HUES48 (cell line): ENCODE data around the gene MFRP.

Source experiments
- H3K27ac ChIP-seq: one replicate; pipeline ENCODE4 v1.7.0; 2013; ENCODE audit warnings: low read depth, low read length, inconsistent platforms
- H3K27me3 ChIP-seq: 2 replicates; pipeline ENCODE4 v1.6.1; 2013; ENCODE audit warnings: mild to moderate bottlenecking, low read length; ENCODE audit not compliant: control insufficient read depth, insufficient read depth
- H3K36me3 ChIP-seq: 2 replicates; pipeline ENCODE4 v1.6.1; 2013; ENCODE audit warnings: low read length; ENCODE audit not compliant: control insufficient read depth, insufficient read depth
- H3K4me1 ChIP-seq: 2 replicates; pipeline ENCODE4 v1.6.1; 2013; ENCODE audit warnings: mild to moderate bottlenecking, low read length; ENCODE audit not compliant: control insufficient read depth, insufficient read depth
- H3K4me3 ChIP-seq: 2 replicates; pipeline ENCODE4 v1.5.1; 2013; ENCODE audit warnings: mild to moderate bottlenecking, low read depth, low read length
- H3K9ac ChIP-seq: 2 replicates; pipeline ENCODE4 v1.6.1; 2013; ENCODE audit warnings: mild to moderate bottlenecking, low read depth, low read length, moderate library complexity
- H3K9me3 ChIP-seq: 2 replicates; pipeline ENCODE4 v1.6.1; 2013; ENCODE audit warnings: low read length; ENCODE audit not compliant: control insufficient read depth, insufficient read depth

MFRP gene

GRCh38 chr11:119335091-119335654 lies 11.3 kb downstream of the MFRP start:
- Histone ChIP-seq H3K27me3 (peaks cover 18% of the 10 kb centered on the region), H3K9ac (peak overlapping the region; percentile 79), H3K36me3 (peaks cover 14% of the 10 kb centered on the region), H3K4me3 (peak overlapping the region; percentile 95), H3K4me1 (peaks cover 34% of the 10 kb centered on the region), H3K27ac (no peak overlapping the region), H3K9me3 (no peaks in the 10 kb centered on the region)

GRCh38 chr11:119334174-119334930 lies 12.2 kb downstream of the MFRP start, which contains the start of gene RNF26:
RNF26 (plus strand) TSS chr11:119334527; CDS start chr11:119335123, 596 bp downstream.
- Histone ChIP-seq H3K4me3 (peak within 1 kb of the TSS; percentile 95), H3K9ac (peak within 1 kb of the TSS; percentile 79), H3K36me3 (peaks cover 14% of the 10 kb centered on the region), H3K9me3 (no peaks in the 10 kb centered on the region), H3K27me3 (peaks cover 10% of the 10 kb centered on the region), H3K27ac (peak within 1 kb of the TSS; percentile 92), H3K4me1 (peaks cover 31% of the 10 kb centered on the region)

- Histone ChIP-seq H3K9ac (no peak overlapping the region), H3K4me3 (no peak overlapping the region), H3K36me3 (peaks cover 14% of the 10 kb centered on the region), H3K27me3 (no peaks in the 10 kb centered on the region), H3K9me3 (no peaks in the 10 kb centered on the region), H3K27ac (peak overlapping the region; percentile 33), H3K4me1 (peaks cover 14% of the 10 kb centered on the region)
Measured at GRCh38 chr11:119332111-119332765, 14.3 kb downstream of the MFRP start.

GRCh38 chr11:119330237-119330636 lies 16.3 kb downstream of the MFRP start:
- Histone ChIP-seq H3K36me3 (no peaks in the 10 kb centered on the region), H3K9ac (no peak overlapping the region), H3K9me3 (no peaks in the 10 kb centered on the region), H3K4me3 (no peak overlapping the region), H3K27me3 (no peaks in the 10 kb centered on the region), H3K27ac (no peak overlapping the region), H3K4me1 (peaks cover 7% of the 10 kb centered on the region)

- H3K27me3 ChIP-seq, result no peaks in the 10 kb centered on the region
- no peaks in the 10 kb centered on the region for H3K36me3 ChIP-seq
- H3K9me3 ChIP-seq, result no peaks in the 10 kb centered on the region
- H3K9ac ChIP-seq, result no peak overlapping the region
- H3K4me3 ChIP-seq, result no peak overlapping the region
- peaks cover 3% of the 10 kb centered on the region for H3K4me1 ChIP-seq
- H3K27ac ChIP-seq, result no peak overlapping the region
Measured at GRCh38 chr11:119329320-119329719, 17.2 kb downstream of the MFRP start.

GRCh38 chr11:119324189-119324588 lies 22.3 kb downstream of the MFRP start:
- H3K4me1 ChIP-seq, result peaks cover 15% of the 10 kb centered on the region
- H3K27me3 ChIP-seq, result no peaks in the 10 kb centered on the region
- H3K9ac ChIP-seq, result no peak overlapping the region

GRCh38 chr11:119323532-119324033 lies 22.9 kb downstream of the MFRP start:
- Histone ChIP-seq H3K27ac (no peak overlapping the region), H3K9ac (no peak overlapping the region), H3K36me3 (no peaks in the 10 kb centered on the region)

More at GRCh38 chr11:119324189-119324588, 22.3 kb downstream of the MFRP start:
- no peak overlapping the region for H3K27ac ChIP-seq
- no peak overlapping the region for H3K4me3 ChIP-seq
- no peaks in the 10 kb centered on the region for H3K36me3 ChIP-seq
- H3K9me3 ChIP-seq, result no peaks in the 10 kb centered on the region

GRCh38 chr11:119322921-119323531 lies 23.5 kb downstream of the MFRP start:
- H3K27ac ChIP-seq, result no peak overlapping the region
- H3K9me3 ChIP-seq, result no peaks in the 10 kb centered on the region
- peaks cover 27% of the 10 kb centered on the region for H3K4me1 ChIP-seq
- no peak overlapping the region for H3K4me3 ChIP-seq
- peaks cover 6% of the 10 kb centered on the region; the same call in 1 of the 2 replicates for H3K27me3 ChIP-seq
- H3K36me3 ChIP-seq, result no peaks in the 10 kb centered on the region
- H3K9ac ChIP-seq, result no peak overlapping the region

More at GRCh38 chr11:119323532-119324033, 22.9 kb downstream of the MFRP start:
- H3K4me3 ChIP-seq, result no peak overlapping the region
- H3K9me3 ChIP-seq, result no peaks in the 10 kb centered on the region
- H3K27me3 ChIP-seq, result peaks cover under 1% of the 10 kb centered on the region; the same call in 1 of the 2 replicates
- H3K4me1 ChIP-seq, result peaks cover 21% of the 10 kb centered on the region

- Histone ChIP-seq H3K27ac (no peak overlapping the region), H3K9me3 (no peaks in the 10 kb centered on the region), H3K9ac (no peak overlapping the region), H3K4me3 (no peak overlapping the region), H3K27me3 (peaks cover 13% of the 10 kb centered on the region), H3K36me3 (no peaks in the 10 kb centered on the region), H3K4me1 (peaks cover 34% of the 10 kb centered on the region)
Measured at GRCh38 chr11:119322360-119322739, 24.2 kb downstream of the MFRP start.

GRCh38 chr11:119320776-119321524 lies 25.6 kb downstream of the MFRP start:
- H3K36me3 ChIP-seq, result no peaks in the 10 kb centered on the region
- H3K9me3 ChIP-seq, result no peaks in the 10 kb centered on the region
- peaks cover 38% of the 10 kb centered on the region for H3K4me1 ChIP-seq
- H3K9ac ChIP-seq, result peak overlapping the region; percentile 18; the same call in 1 of the 2 replicates
- H3K27ac ChIP-seq, result peak overlapping the region; percentile 78
- H3K4me3 ChIP-seq, result peak overlapping the region; percentile 56
- H3K27me3 ChIP-seq, result peaks cover 25% of the 10 kb centered on the region
